ENCODE results near the gene MTM1. TPM values are rescaled to one million over a fixed set of nuclear protein-coding genes. Genes with fewer than 3 reads are reported as not detected.

Gene MTM1
- total and polyA plus RNA-seq, 2 donors (not counting 1 experiment from before 2014, with no cell fraction given) = 8.7 to 29.8 TPM

- H3K4me3 ChIP-seq (ENCODE audit: control extremely low read depth in 1 of 5, extremely low read depth in 1 of 5, insufficient read depth in 1 of 5, low read depth in 2 of 5, low read length in 4 of 5) = no peak overlapping the region
- H3K4me2 ChIP-seq (replicated peaks; ENCODE audit: low read depth, low read length, poor library complexity, severe bottlenecking) = no peak overlapping the region
- no peaks in the 10 kb centered on the region for H3K9me3 ChIP-seq (ENCODE audit: control extremely low read depth in 1 of 3, control insufficient read depth in 2 of 3, insufficient read depth in 1 of 3, low read length in 2 of 3)
- Mint-ChIP-seq H3K4me1 (peaks cover 7% of the 10 kb centered on the region), H3K9me3 (ENCODE audit: insufficient read depth) (no peaks in the 10 kb centered on the region), H3K27ac (no peak overlapping the region), H3K27me3 (no peaks in the 10 kb centered on the region), H3K4me3 (no peak overlapping the region)
- WGBS (ENCODE audit: insufficient coverage) = 80% methylated on average over 1 of the region's 3 CpGs
- no peak for DNase-seq
- ChIA-PET CTCF (no interaction called here), POLR2A (no interaction called here)
- no peak overlapping the region for H3K27ac ChIP-seq (ENCODE audit: low read length in 2 of 2)
- ATAC-seq (ENCODE audit: low read depth) = no peak
- TF ChIP-seq CTCF (IDR thresholded peaks at IDR 0.05) (no peak), EZH2 (IDR thresholded peaks at IDR 0.05; ENCODE audit: borderline replicate concordance, insufficient read depth, low read depth, low read length, poor library complexity, severe bottlenecking) (no peak)
- intact Hi-C loops (cut with micrococcal nuclease) = no loop called here
- H3K79me2 ChIP-seq (ENCODE audit: control insufficient read depth, insufficient read depth, low read length) = no peaks in the 10 kb centered on the region
- H4K20me1 ChIP-seq (ENCODE audit: control insufficient read depth, insufficient read depth, low read length, poor library complexity, severe bottlenecking) = no peaks in the 10 kb centered on the region
- no peaks in the 10 kb centered on the region for H3K27me3 ChIP-seq (replicated peaks in 1 of 4; ENCODE audit: control extremely low read depth in 1 of 4, control insufficient read depth in 3 of 4, insufficient read depth in 4 of 4, low read length in 3 of 4)
- H3K4me1 ChIP-seq (ENCODE audit: control insufficient read depth in 2 of 2, insufficient read depth in 2 of 2, low read length in 2 of 2) = peaks cover 4 to 15% of the 10 kb centered on the region in 2 donors
- H3K36me3 ChIP-seq (replicated peaks in 1 of 2; ENCODE audit: control extremely low read depth in 1 of 2, control insufficient read depth in 1 of 2, extremely low read depth in 1 of 2, insufficient read depth in 2 of 2, low read length in 1 of 2) = no peaks in the 10 kb centered on the region
- no peak overlapping the region for H2AFZ ChIP-seq (ENCODE audit: insufficient read depth, low read depth, low read length, poor library complexity, severe bottlenecking)
- H3K9ac ChIP-seq (ENCODE audit: low read length) = no peak overlapping the region
These were observed 16.5 kb upstream of the MTM1 start for GRCh38 chrX:150551963-150552362.

- H3K4me3 ChIP-seq (ENCODE audit: control extremely low read depth in 1 of 5, extremely low read depth in 1 of 5, insufficient read depth in 1 of 5, low read depth in 2 of 5, low read length in 4 of 5) = no peak overlapping the region
- CTCF ChIA-PET = no interaction called here
- H3K36me3 ChIP-seq (replicated peaks in 1 of 2; ENCODE audit: control extremely low read depth in 1 of 2, control insufficient read depth in 1 of 2, extremely low read depth in 1 of 2, insufficient read depth in 2 of 2, low read length in 1 of 2) = no peaks in the 10 kb centered on the region
- ATAC-seq (ENCODE audit: low read depth) (no peak), DNase-seq (no peak)
- 67% methylated on average over 1 of the region's 7 CpGs for WGBS (ENCODE audit: insufficient coverage)
- H3K27me3 ChIP-seq (replicated peaks in 1 of 4; ENCODE audit: control extremely low read depth in 1 of 4, control insufficient read depth in 3 of 4, insufficient read depth in 4 of 4, low read length in 3 of 4) = no peaks in the 10 kb centered on the region
- no peak overlapping the region for H3K27ac Mint-ChIP-seq
- no peaks in the 10 kb centered on the region for H3K79me2 ChIP-seq (ENCODE audit: control insufficient read depth, insufficient read depth, low read length)
- no peaks in the 10 kb centered on the region for H3K9me3 ChIP-seq (ENCODE audit: control extremely low read depth in 1 of 3, control insufficient read depth in 2 of 3, insufficient read depth in 1 of 3, low read length in 2 of 3)
- H3K4me3 Mint-ChIP-seq = no peak overlapping the region
- no peak overlapping the region for H3K9ac ChIP-seq (ENCODE audit: low read length)
- intact Hi-C loops (cut with micrococcal nuclease) = no loop called here
- no peaks in the 10 kb centered on the region for H3K4me1 ChIP-seq (ENCODE audit: control insufficient read depth in 2 of 2, insufficient read depth in 2 of 2, low read length in 2 of 2)
- no peak overlapping the region for H3K27ac ChIP-seq (ENCODE audit: low read length in 2 of 2)
- no peaks in the 10 kb centered on the region for H3K27me3 Mint-ChIP-seq
- H4K20me1 ChIP-seq (ENCODE audit: control insufficient read depth, insufficient read depth, low read length, poor library complexity, severe bottlenecking) = no peaks in the 10 kb centered on the region
- POLR2A ChIA-PET = no interaction called here
- no peak for TF ChIP-seq CTCF (IDR thresholded peaks at IDR 0.05)
- no peak for TF ChIP-seq EZH2 (IDR thresholded peaks at IDR 0.05; ENCODE audit: borderline replicate concordance, insufficient read depth, low read depth, low read length, poor library complexity, severe bottlenecking)
- no peak overlapping the region for H2AFZ ChIP-seq (ENCODE audit: insufficient read depth, low read depth, low read length, poor library complexity, severe bottlenecking)
- H3K4me1 Mint-ChIP-seq = no peaks in the 10 kb centered on the region
- H3K9me3 Mint-ChIP-seq (ENCODE audit: insufficient read depth) = no peaks in the 10 kb centered on the region
- no peak overlapping the region for H3K4me2 ChIP-seq (replicated peaks; ENCODE audit: low read depth, low read length, poor library complexity, severe bottlenecking)
These were observed 10.0 kb upstream of the MTM1 start for GRCh38 chrX:150558424-150558823.

Data from B cell (primary cell).